ENCODE results near the gene HES1. TPM values are rescaled to one million over a fixed set of nuclear protein-coding genes. Genes with fewer than 3 reads are reported as not detected.
"Not testable (repeated sequence)": the region's sequence is repeated elsewhere in the genome, so short reads cannot be mapped to it uniquely, and the experiment has no call there.

Gene HES1, protein sequence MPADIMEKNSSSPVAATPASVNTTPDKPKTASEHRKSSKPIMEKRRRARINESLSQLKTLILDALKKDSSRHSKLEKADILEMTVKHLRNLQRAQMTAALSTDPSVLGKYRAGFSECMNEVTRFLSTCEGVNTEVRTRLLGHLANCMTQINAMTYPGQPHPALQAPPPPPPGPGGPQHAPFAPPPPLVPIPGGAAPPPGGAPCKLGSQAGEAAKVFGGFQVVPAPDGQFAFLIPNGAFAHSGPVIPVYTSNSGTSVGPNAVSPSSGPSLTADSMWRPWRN
- total RNA-seq, result 22.9 TPM

DNA sequence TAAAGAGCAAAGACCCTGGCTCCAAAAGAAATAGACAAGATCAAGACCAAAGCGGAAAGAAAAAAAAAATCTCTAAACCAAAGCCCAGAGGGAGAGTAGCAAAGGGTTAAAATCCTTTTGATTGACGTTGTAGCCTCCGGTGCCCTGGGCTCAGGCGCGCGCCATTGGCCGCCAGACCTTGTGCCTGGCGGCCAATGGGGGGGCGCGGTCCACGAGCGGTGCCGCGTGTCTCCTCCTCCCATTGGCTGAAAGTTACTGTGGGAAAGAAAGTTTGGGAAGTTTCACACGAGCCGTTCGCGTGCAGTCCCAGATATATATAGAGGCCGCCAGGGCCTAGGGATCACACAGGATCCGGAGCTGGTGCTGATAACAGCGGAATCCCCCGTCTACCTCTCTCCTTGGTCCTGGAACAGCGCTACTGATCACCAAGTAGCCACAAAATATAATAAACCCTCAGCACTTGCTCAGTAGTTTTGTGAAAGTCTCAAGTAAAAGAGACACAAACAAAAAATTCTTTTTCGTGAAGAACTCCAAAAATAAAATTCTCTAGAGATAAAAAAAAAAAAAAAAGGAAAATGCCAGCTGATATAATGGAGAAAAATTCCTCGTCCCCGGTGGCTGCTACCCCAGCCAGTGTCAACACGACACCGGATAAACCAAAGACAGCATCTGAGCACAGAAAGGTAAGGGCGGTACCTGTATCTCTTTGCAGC lies at the start of gene HES1:
TSS of gene HES1 (plus strand) at position 343 of the 713 bp plus-strand sequence. CDS start at position 576, 233 bp downstream.
- no peaks in the 10 kb centered on the region for H3K9me3 ChIP-seq (ENCODE audit: low read depth, low read length)
- H3K4me3 ChIP-seq (ENCODE audit: low read length), result peak within 1 kb of the TSS; percentile 28
- H3K4me1 ChIP-seq (ENCODE audit: insufficient read depth, low read length), result peaks cover 63% of the 10 kb centered on the region
- peaks cover 85% of the 10 kb centered on the region for H3K27me3 ChIP-seq (ENCODE audit: insufficient read depth, low read length)

DNA sequence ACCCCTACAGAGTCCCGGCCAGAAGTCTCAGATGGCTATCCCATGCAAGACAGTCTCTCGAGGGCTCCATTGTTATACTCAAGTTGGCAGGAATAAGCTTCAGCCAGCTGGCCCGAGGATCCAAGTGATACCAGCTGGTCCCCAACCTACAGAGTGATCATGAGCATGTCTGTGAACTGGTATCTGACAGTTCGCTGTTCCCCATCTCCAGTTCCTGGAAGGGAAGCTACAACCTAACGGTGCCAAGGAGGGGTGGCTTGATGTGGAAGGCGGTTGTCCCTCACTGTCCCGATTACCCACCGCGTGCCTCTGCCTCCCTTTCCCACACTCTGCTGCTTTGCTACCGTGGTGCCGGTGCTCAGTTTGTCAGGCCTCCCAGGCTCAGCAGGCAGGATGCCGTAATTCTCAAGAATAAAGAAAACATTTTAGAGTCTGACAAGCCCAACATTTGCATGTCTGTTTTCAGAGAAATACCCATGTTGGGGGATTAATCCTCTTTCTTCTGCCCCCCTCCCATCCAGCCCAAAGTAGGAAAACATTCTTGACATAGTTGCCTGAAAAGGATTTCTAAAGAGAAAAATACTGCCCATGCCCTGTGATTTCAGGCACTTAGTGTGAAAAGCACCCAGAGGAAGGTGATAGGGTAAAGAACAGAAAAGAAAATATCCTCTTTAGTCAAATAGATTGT lies 49.4 kb upstream of the HES1 start:
- no peaks in the 10 kb centered on the region for H3K9me3 ChIP-seq (ENCODE audit: low read depth, low read length)
- no peak overlapping the region for H3K4me3 ChIP-seq (ENCODE audit: low read length)
- H3K4me1 ChIP-seq (ENCODE audit: insufficient read depth, low read length), result peaks cover 24% of the 10 kb centered on the region
- no peaks in the 10 kb centered on the region for H3K27me3 ChIP-seq (ENCODE audit: insufficient read depth, low read length)

DNA sequence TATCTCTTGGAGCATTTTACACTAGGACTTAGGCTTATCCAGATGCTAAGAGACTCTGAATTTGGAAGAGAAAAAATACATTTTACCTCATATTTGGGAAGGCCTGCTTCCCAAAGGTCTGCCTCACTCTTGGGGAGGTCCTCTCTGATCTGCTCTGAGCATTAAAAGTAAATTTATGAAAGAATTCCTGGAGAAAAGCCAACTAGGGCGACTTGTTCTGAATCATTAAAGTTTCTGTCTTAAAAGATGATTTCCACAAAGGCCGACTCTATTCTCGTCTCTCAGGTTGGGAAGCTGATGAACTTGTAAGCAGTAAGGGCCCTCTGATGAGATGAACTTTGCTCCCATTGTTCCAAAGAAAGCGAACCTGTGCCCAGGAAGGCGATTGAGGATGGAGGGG lies 48.7 kb upstream of the HES1 start:
- Histone ChIP-seq H3K27me3 (ENCODE audit: insufficient read depth, low read length) (no peaks in the 10 kb centered on the region), H3K9me3 (ENCODE audit: low read depth, low read length) (no peaks in the 10 kb centered on the region), H3K4me1 (ENCODE audit: insufficient read depth, low read length) (peaks cover 24% of the 10 kb centered on the region), H3K4me3 (ENCODE audit: low read length) (no peak overlapping the region)

DNA sequence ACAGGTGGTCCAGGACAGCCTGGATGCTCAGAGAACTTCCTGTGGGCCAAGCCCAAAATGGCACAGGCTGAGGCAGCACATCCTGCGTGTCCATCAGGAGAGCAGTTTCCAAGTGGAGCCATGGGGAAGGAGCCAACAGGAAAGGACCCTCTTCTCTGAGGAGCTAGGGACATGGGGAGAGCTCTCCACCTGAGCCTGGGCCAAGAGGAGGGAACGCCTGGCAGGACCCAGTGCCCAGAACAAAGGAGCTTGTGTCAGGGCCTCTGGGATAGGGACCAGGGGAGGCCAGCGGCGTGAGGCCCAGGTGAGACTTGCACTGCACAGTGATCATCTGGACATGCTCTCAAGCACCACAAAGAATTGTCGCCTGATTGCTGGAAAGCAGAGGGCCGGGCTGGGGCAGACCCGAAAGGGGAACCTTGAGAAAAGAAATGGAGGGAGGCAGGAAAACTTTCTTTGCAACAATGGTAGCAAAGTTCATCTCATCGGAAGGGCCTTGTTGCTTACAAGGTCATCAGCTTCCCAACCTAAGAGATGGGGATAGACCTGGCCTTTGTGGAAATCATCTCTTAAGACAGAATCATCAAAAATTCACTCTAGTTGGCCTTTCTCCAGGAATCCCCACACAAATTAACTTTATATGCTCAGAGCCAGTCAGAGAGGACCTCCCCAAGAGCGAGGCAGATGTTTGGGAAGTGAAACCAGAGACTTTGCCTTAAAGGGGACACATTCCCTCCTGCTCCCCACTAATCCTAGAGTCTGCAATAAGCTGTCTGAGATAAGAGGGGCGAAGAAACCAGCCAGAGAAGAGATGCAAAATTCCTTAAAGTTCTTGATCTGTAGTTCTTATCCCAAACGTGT lies 47.7 kb upstream of the HES1 start:
- no peaks in the 10 kb centered on the region for H3K9me3 ChIP-seq (ENCODE audit: low read depth, low read length)
- peaks cover 24% of the 10 kb centered on the region for H3K4me1 ChIP-seq (ENCODE audit: insufficient read depth, low read length)
- no peaks in the 10 kb centered on the region for H3K27me3 ChIP-seq (ENCODE audit: insufficient read depth, low read length)
- H3K4me3 ChIP-seq (ENCODE audit: low read length), result no peak overlapping the region

DNA sequence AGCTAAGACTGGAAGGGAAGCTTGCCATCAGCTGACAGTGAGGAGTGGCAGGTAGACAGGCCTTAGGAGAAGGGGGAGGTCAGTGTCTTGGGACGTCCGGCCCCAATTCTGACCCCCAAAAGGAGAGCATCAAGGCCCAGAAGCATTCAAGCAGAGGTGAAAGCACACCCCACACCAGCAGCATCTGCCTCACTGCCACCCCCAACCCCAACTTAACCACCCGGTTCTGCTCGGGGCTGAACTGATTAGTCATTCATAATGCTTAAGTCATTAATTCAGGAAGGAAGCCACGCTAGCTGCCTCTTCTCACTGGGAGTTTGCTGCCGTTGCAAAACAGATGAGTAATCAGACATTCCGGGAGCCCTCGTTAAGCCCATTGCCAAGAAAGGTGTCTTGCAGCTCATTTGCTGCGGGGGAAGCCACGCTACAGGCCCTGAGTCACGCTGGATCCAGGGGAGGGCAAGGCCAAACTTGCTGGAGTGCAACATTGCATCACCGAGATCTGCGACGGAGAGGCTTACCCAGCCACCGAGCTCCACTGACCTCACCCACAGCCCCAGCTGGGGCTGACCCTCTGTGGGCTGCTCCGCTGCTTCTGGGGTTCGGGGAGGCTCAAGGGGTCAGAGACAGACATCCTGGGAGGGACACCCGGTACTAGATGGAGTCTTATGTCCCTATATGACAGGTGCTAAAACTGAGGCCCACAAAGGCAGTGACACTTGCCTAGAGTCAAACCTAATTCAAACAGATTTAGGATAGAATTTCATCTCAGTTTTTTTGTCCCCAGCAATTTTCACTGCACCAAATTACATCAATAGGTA lies 46.4 kb upstream of the HES1 start:
- Histone ChIP-seq H3K9me3 (ENCODE audit: low read depth, low read length) (no peaks in the 10 kb centered on the region), H3K27me3 (ENCODE audit: insufficient read depth, low read length) (no peaks in the 10 kb centered on the region), H3K4me3 (ENCODE audit: low read length) (no peak overlapping the region), H3K4me1 (ENCODE audit: insufficient read depth, low read length) (peaks cover 24% of the 10 kb centered on the region)

DNA sequence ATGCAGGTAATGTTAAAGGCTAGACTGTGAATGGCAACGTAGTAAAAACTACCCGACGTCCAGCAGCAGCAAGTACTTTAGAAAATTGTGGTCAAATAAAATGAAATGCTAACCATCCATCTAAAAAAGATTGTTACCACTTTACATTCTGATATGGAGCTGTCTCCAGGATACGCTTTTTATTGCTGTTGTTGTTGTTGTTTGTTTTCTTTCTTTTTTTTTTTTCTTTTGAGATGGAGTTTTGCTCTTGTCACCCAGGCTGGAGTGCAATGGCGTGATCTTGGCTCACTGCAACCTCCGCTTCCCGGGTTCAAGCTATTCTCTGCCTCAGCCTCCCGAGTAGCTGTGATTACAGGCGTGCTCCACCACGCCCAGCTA lies 45.8 kb upstream of the HES1 start:
- not testable (repeated sequence) for H3K4me3 ChIP-seq (ENCODE audit: low read length); H3K27me3 ChIP-seq (ENCODE audit: insufficient read depth, low read length); H3K9me3 ChIP-seq (ENCODE audit: low read depth, low read length)
- H3K4me1 ChIP-seq (ENCODE audit: insufficient read depth, low read length), result peaks cover 25% of the 10 kb centered on the region

DNA sequence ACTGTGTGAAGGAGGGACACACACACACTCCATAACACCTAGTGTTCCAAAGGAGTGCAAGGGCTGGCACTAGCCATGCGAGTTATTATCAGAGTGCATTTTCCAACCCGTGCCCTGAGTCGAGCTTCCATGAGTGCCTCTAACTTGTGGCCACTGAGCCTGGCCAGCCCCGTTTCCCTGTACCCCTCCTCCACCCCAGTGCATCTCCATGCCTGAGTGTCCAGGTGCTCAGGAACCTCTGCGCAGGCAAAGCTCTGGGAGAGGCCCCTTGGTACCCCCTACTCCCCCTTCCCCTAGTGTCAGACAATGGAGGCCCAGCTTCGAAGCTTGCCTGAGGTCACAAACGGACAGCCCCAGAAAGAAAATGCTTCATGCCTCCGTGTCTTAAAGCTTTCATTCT lies 45.2 kb upstream of the HES1 start:
- Histone ChIP-seq H3K4me1 (ENCODE audit: insufficient read depth, low read length) (peaks cover 30% of the 10 kb centered on the region), H3K4me3 (ENCODE audit: low read length) (no peak overlapping the region), H3K9me3 (ENCODE audit: low read depth, low read length) (no peaks in the 10 kb centered on the region), H3K27me3 (ENCODE audit: insufficient read depth, low read length) (no peaks in the 10 kb centered on the region)

DNA sequence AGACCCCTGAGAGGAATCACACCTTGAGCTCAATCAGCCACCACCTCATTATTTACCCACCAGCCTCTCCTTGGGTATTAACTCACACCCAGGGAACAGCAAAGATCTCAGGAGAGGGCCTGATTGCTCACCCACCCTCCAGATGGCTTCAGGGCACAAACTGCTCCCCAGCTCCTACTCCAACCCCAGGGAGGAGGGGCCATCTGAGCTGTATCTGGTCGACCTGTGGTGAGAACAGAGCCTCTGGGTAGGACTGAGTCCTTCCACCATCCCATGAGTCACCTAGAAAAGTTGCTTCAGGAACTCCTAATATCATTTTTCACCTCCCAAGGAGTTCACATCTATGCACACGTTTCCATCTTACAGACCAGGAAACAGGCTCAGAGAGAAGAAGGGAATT lies 44.8 kb upstream of the HES1 start:
- peaks cover 32% of the 10 kb centered on the region for H3K4me1 ChIP-seq (ENCODE audit: insufficient read depth, low read length)
- no peaks in the 10 kb centered on the region for H3K9me3 ChIP-seq (ENCODE audit: low read depth, low read length)
- H3K27me3 ChIP-seq (ENCODE audit: insufficient read depth, low read length), result no peaks in the 10 kb centered on the region
- no peak overlapping the region for H3K4me3 ChIP-seq (ENCODE audit: low read length)

DNA sequence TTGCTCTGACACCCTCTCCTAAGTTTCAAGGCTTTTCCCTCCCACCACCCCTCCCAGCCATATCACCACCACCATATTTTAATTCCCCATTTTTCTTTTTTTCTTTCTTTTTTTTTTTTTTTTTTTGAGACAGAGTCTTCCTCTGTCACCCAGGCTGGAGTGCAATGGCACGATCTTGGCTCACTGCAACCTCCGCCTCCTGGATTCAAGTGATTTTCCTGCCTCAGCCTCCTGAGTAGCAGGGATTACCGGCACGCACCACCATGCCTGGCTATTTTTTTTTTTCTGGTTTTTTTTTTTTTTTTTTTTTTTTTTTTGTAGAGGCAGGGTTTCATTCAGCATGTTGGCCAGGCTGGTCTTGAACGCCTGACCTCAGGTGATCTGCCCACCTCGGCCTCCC lies 44.1 kb upstream of the HES1 start:
- H3K4me3 ChIP-seq (ENCODE audit: low read length); H3K27me3 ChIP-seq (ENCODE audit: insufficient read depth, low read length); H3K9me3 ChIP-seq (ENCODE audit: low read depth, low read length): not testable (repeated sequence)
- peaks cover 32% of the 10 kb centered on the region for H3K4me1 ChIP-seq (ENCODE audit: insufficient read depth, low read length)

DNA sequence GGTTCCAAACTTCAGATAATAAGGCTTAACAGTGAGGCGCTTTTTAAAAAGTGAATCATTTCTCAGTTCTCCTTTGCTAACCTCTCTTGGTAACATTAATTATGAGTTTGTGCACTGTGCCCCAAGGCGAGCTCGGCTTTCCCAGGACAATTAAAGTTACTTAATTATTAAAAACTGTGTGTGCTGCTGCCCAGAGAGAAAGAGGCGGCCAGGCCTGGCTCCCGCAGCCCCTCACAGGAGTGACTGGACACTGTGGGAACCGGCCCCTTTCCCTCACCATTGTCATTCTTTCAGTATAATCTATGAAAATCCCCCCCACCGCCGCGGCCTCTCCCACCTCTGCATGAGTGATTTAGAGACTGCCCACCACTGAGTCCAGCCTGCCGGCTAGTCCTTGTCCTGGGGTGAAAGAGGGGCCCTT lies 43.1 kb upstream of the HES1 start:
- Histone ChIP-seq H3K4me3 (ENCODE audit: low read length) (no peak overlapping the region), H3K27me3 (ENCODE audit: insufficient read depth, low read length) (no peaks in the 10 kb centered on the region), H3K4me1 (ENCODE audit: insufficient read depth, low read length) (peaks cover 30% of the 10 kb centered on the region), H3K9me3 (ENCODE audit: low read depth, low read length) (no peaks in the 10 kb centered on the region)

DNA sequence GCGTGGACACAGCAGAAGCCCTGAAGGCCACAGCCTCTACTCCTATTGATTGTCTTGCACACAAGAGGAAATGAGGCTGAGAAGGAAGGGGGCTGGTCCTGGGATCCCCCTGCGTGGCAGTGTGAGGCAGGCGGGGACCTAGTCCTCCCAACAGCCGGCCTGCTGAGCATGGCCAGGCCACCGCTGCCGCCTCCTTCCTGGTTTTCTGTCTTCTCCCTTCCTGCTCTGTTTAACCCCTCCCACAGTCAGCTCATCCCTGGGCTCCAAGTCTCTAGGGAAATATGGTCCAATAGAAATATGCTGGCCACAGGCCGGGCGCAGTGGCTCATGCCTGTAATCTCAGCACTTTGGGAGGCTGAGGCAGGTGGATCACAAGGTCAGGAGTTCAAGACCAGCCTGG lies 42.1 kb upstream of the HES1 start:
- no peak overlapping the region for H3K4me3 ChIP-seq (ENCODE audit: low read length)
- H3K27me3 ChIP-seq (ENCODE audit: insufficient read depth, low read length), result no peaks in the 10 kb centered on the region
- H3K9me3 ChIP-seq (ENCODE audit: low read depth, low read length), result no peaks in the 10 kb centered on the region
- H3K4me1 ChIP-seq (ENCODE audit: insufficient read depth, low read length), result peaks cover 27% of the 10 kb centered on the region

DNA sequence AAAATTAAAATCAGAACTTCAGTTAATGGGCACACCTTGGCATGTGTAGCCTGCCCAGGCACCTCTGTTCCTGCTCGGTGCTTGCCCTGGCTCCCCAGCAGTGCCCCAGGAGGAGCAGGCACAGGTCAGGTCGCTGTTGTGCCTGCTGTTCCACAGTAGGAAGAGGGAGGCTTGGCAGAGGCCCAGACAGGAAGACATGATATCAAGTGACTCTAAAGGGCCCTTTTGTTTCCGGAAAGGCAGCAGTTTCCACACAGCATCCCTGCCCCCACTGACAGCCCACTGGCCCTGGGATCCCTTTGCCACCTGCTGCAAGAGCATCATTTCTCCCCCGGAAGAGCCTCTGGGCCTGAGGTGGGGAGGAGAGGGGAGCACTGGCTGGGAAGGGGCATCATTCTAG lies 40.5 kb upstream of the HES1 start:
- Histone ChIP-seq H3K9me3 (ENCODE audit: low read depth, low read length) (no peaks in the 10 kb centered on the region), H3K4me1 (ENCODE audit: insufficient read depth, low read length) (peaks cover 16% of the 10 kb centered on the region), H3K27me3 (ENCODE audit: insufficient read depth, low read length) (no peaks in the 10 kb centered on the region), H3K4me3 (ENCODE audit: low read length) (no peak overlapping the region)

DNA sequence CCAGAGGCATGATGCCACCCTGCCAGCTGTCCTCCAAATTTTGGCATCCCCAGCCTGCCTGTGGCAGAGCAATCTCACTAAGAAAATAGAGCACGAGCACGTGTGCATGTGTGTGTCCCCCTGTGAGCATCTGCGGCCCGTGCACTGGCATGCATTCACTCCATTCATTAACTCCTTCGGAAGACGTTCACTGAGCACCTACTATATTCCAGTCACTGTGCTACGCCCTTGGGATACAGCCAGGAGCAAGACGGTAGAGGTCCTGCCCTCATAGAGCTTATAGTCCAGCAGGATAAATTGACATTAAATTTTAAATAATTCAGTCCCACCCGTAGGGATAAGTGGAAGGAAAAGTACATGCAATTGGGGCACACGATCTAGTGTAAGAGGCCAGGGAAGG lies 40.0 kb upstream of the HES1 start:
- no peaks in the 10 kb centered on the region for H3K9me3 ChIP-seq (ENCODE audit: low read depth, low read length)

DNA sequence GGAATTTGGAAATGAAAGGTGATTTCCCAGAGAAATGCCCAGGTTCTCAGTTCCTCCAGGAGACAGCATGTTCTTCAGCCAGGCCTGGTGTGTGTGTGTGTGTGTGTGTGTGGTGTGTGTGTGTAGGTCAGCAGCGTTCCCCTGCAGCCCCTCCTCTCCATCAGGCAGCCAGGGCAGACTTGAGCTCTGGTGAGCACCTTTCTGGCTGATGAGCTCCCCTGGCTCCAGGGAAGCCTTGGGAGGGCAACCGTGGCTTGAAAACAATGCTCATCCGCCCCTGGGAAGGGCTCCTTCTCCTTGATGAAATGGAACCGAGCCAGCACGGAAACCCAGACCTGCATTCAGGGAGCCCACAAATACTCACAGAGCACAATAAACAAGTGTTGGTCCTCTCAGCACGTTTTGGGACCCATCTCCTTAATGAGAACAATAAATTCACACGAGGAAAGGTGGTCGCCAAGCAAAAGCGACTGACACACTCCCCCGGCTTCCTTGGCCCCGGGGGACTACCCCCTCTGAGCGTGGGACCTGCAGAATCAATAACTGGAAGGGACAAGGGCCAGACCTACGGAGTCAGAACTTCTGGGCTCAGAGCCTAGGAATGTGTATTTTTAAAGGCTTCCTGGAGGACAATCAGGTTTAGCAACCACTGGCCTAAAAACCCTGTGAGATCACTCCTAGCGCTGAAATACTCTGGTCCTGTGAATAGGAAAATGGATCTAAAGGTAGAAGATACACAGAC lies 38.6 kb upstream of the HES1 start:
- Histone ChIP-seq H3K27me3 (ENCODE audit: insufficient read depth, low read length) (no peaks in the 10 kb centered on the region), H3K9me3 (ENCODE audit: low read depth, low read length) (no peaks in the 10 kb centered on the region), H3K4me3 (ENCODE audit: low read length) (no peak overlapping the region), H3K4me1 (ENCODE audit: insufficient read depth, low read length) (peaks cover 28% of the 10 kb centered on the region)

More for the DNA sequence above, 40.0 kb upstream of the HES1 start:
- H3K4me1 ChIP-seq (ENCODE audit: insufficient read depth, low read length), result peaks cover 16% of the 10 kb centered on the region
- no peaks in the 10 kb centered on the region for H3K27me3 ChIP-seq (ENCODE audit: insufficient read depth, low read length)
- H3K4me3 ChIP-seq (ENCODE audit: low read length), result no peak overlapping the region

Measured in mononuclear cell (primary cell).